Osteocyte (in vitro differentiated cells): ENCODE measurements around the gene TJP3. TPM values are rescaled to one million over a fixed set of nuclear protein-coding genes. Genes with fewer than 3 reads are reported as not detected.
A peak's percentile ranks its signal among the peaks of the same experiment; 100 is the strongest.
"Not testable (repeated sequence)": the region's sequence is repeated elsewhere in the genome, so short reads cannot be mapped to it uniquely, and the experiment has no call there.

Source experiments
- DNase-seq: peaks from one replicate; pipeline ENCODE4 v3.0.0; 2021; ENCODE audit warnings: mixed read lengths; ENCODE audit not compliant: unreplicated experiment; ENCODE audit errors: extremely low spot score
- H3K27ac Mint-ChIP-seq: one replicate; pipeline ENCODE4 v1.8.0; 2021; ENCODE audit warnings: mild to moderate bottlenecking, mixed read lengths; ENCODE audit not compliant: unreplicated experiment
- H3K27me3 Mint-ChIP-seq: one replicate; pipeline ENCODE4 v1.8.0; 2021; ENCODE audit warnings: mixed read lengths; ENCODE audit not compliant: unreplicated experiment
- H3K36me3 Mint-ChIP-seq: one replicate; pipeline ENCODE4 v1.8.0; 2021; ENCODE audit warnings: mixed read lengths; ENCODE audit not compliant: unreplicated experiment
- H3K4me1 Mint-ChIP-seq: one replicate; pipeline ENCODE4 v1.8.0; 2021; ENCODE audit warnings: mixed read lengths; ENCODE audit not compliant: unreplicated experiment
- H3K4me3 Mint-ChIP-seq: one replicate; pipeline ENCODE4 v1.8.0; 2021; ENCODE audit warnings: mild to moderate bottlenecking, moderate library complexity, mixed read lengths; ENCODE audit not compliant: unreplicated experiment
- H3K9me3 Mint-ChIP-seq: one replicate; pipeline ENCODE4 v1.8.0; 2021; ENCODE audit warnings: mixed read lengths; ENCODE audit not compliant: unreplicated experiment
- total RNA-seq: library from RNA; stranded (reverse); gene quantifications from 2 replicates; pipeline ENCODE4 v1.2.1, GENCODE V29; 2021
- TF ChIP-seq, protein P1 (sequence below): fragments of 200-600 bp; sonication (generic); IDR thresholded peaks from 2 replicates; pipeline ENCODE4 v1.5.0; 2021; ENCODE audit warnings: antibody characterized with exemption, mild to moderate bottlenecking, moderate library complexity

Gene TJP3
- total RNA-seq, 1 donor from 2014 or later, result not detected

DNA sequence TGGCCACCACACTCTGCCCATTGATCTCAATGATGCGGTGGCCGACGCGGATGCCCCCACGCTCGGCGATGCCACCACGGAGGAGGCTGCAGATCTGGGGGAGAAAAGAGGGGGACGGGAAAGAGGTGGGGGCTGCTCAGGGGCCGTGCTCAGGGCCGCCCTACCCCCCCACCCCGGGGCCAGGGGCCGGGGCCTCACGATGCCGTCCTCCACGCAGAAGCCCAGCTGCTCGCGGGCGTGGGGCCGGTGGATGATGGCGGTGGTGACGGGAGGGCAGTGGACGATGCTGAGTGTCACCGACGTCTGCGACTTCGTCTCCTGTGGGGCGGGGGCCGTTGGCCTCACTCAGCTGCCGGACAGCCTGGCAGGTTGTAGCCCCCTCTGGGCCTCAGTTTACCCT, 43.1 kb downstream of the TJP3 start:
- Mint-ChIP-seq H3K4me3 (no peak overlapping the region), H3K9me3 (no peaks in the 10 kb centered on the region), H3K27ac (no peak overlapping the region), H3K4me1 (no peaks in the 10 kb centered on the region), H3K36me3 (peaks cover 9% of the 10 kb centered on the region), H3K27me3 (no peaks in the 10 kb centered on the region)
- TF ChIP-seq, protein P1, sequence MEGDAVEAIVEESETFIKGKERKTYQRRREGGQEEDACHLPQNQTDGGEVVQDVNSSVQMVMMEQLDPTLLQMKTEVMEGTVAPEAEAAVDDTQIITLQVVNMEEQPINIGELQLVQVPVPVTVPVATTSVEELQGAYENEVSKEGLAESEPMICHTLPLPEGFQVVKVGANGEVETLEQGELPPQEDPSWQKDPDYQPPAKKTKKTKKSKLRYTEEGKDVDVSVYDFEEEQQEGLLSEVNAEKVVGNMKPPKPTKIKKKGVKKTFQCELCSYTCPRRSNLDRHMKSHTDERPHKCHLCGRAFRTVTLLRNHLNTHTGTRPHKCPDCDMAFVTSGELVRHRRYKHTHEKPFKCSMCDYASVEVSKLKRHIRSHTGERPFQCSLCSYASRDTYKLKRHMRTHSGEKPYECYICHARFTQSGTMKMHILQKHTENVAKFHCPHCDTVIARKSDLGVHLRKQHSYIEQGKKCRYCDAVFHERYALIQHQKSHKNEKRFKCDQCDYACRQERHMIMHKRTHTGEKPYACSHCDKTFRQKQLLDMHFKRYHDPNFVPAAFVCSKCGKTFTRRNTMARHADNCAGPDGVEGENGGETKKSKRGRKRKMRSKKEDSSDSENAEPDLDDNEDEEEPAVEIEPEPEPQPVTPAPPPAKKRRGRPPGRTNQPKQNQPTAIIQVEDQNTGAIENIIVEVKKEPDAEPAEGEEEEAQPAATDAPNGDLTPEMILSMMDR, result no peak
- no peak for DNase-seq

GRCh38 chr19:3752492-3752891, 44.3 kb downstream of the TJP3 start:
- Mint-ChIP-seq H3K4me1 (peaks cover 1% of the 10 kb centered on the region), H3K4me3 (no peak overlapping the region), H3K27ac (no peak overlapping the region), H3K9me3 (no peaks in the 10 kb centered on the region), H3K27me3 (no peaks in the 10 kb centered on the region), H3K36me3 (peaks cover 12% of the 10 kb centered on the region)
- TF ChIP-seq, protein P1, result no peak
- peak; percentile 84 for DNase-seq

- TF ChIP-seq, protein P1, result no peak
- H3K27ac Mint-ChIP-seq, result no peak overlapping the region
- H3K27me3 Mint-ChIP-seq, result no peaks in the 10 kb centered on the region
- peaks cover 1% of the 10 kb centered on the region for H3K4me1 Mint-ChIP-seq
- no peaks in the 10 kb centered on the region for H3K9me3 Mint-ChIP-seq
- H3K4me3 Mint-ChIP-seq, result no peak overlapping the region
- DNase-seq, result no peak
- peaks cover 12% of the 10 kb centered on the region for H3K36me3 Mint-ChIP-seq
Measured at GRCh38 chr19:3753631-3754410, 45.6 kb downstream of the TJP3 start.

DNA sequence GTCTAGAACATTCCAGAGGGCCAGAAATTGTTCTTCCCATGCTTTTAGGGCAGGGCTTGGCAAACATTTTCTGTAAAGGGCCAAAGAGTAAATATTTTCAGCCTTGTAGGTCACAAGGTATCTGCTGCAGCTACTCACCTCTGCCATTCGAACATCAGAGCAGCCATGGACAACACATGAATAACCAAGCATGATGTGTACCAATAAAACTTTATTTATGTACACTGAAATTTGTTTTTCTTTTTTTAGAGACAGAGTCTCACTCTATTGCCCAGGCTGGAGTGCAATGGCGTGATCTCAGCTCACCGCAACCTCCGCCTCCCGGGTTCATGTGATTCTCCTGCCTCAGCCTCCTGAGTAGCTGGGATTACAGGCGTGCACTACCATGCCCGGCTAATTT, 49.5 kb downstream of the TJP3 start:
- peaks cover 18% of the 10 kb centered on the region for H3K4me1 Mint-ChIP-seq
- H3K9me3 Mint-ChIP-seq, H3K27ac Mint-ChIP-seq, H3K4me3 Mint-ChIP-seq, H3K36me3 Mint-ChIP-seq, H3K27me3 Mint-ChIP-seq, DNase-seq: not testable (repeated sequence)

DNA sequence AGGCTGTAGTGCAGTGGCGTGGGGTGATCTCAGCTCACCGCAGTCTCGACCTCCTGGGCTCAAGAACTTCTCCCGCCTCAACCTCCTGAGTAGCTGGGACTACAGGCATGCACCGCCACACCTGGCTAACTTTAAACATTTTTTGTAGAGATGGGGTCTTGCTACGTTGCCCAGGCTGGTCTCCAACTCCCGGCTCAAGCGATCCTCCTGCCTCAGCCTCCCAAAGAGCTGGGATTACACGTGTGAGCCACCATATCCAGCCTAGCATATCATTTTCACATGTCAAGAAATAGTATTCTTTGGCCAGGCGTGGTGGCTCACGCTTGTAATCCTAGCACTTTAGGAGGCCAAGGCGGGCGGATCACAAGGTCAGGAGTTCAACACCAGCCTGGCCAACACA, 50.1 kb downstream of the TJP3 start:
- H3K27me3 Mint-ChIP-seq, H3K36me3 Mint-ChIP-seq, H3K4me3 Mint-ChIP-seq, H3K9me3 Mint-ChIP-seq, DNase-seq, H3K27ac Mint-ChIP-seq: not testable (repeated sequence)
- H3K4me1 Mint-ChIP-seq, result peaks cover 23% of the 10 kb centered on the region

DNA sequence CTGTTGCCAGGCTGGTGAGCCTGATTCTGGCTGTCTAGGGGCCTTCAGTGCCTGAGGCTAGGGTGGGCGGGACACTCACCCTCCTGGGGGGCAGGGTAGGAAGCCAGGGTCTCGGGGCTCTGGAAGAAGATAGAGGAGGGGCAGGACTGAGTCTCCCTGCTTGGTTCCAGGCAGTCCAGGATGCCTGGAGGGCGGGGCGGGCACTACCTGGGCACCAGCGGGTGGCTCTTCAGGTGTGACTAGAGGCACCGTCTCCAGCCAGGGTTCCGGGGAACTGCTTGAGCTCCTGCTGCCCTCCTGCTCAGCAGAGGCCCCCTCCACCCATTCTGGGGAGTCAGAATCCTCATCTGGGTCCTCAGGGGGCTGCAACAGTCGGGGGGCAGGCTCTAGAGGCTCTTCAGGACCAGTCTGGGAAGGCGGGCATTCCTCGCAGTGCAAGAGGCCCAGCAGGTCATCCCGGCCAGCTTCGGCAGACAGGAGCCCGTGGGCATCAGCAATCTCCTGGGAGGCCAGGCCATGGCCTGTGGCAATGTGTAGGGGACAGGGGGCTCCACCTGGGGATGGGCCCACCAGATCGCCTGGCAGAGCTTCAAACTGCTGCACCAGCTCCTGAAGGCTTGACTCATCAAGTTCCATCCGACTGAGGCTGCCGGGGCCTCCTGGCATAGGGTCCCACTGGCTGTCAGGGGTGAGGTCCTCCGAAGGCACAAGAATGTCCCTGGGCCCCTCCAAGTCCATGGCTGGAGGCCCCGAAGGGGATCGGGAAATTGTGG, 51.5 kb downstream of the TJP3 start:
- H3K36me3 Mint-ChIP-seq, result peaks cover 6% of the 10 kb centered on the region
- TF ChIP-seq, protein P1, result no peak
- H3K27ac Mint-ChIP-seq, result no peak overlapping the region
- no peak for DNase-seq
- H3K4me1 Mint-ChIP-seq, result peaks cover 25% of the 10 kb centered on the region
- peak overlapping the region; percentile 96 for H3K4me3 Mint-ChIP-seq
- H3K27me3 Mint-ChIP-seq, result no peaks in the 10 kb centered on the region
- no peaks in the 10 kb centered on the region for H3K9me3 Mint-ChIP-seq
